ENCODE results near the gene CACNA2D3. TPM values are rescaled to one million over a fixed set of nuclear protein-coding genes. Genes with fewer than 3 reads are reported as not detected.

CACNA2D3 gene
- total RNA-seq, 2 donors from 2014 or later: 1.1 to 5.9 TPM

DNA sequence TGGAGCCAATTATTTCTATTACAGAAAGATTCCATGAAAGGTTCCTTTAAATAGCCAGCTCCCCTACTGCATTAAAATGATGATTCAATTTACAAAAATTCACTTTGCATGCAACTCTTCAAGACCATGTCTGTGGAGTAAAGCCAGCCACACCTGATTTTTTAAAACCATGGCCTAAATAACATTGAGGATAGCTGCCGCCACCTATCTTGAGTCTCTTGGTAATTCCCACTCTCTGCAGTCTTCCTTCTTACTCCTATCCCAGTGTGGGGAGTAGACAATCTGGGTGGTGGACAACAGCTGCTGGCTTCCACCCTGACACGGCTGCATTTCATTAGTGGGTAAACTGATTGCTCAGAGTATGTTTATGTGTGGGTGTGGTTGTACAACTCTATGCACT lies 794.8 kb downstream of the CACNA2D3 start:
- TF ChIP-seq POLR2AphosphoS5 (IDR thresholded peaks at IDR 0.05) (no peak), POLR2A (IDR thresholded peaks at IDR 0.05) (no peak)
- TF ChIP-seq, protein P1, sequence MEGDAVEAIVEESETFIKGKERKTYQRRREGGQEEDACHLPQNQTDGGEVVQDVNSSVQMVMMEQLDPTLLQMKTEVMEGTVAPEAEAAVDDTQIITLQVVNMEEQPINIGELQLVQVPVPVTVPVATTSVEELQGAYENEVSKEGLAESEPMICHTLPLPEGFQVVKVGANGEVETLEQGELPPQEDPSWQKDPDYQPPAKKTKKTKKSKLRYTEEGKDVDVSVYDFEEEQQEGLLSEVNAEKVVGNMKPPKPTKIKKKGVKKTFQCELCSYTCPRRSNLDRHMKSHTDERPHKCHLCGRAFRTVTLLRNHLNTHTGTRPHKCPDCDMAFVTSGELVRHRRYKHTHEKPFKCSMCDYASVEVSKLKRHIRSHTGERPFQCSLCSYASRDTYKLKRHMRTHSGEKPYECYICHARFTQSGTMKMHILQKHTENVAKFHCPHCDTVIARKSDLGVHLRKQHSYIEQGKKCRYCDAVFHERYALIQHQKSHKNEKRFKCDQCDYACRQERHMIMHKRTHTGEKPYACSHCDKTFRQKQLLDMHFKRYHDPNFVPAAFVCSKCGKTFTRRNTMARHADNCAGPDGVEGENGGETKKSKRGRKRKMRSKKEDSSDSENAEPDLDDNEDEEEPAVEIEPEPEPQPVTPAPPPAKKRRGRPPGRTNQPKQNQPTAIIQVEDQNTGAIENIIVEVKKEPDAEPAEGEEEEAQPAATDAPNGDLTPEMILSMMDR (IDR thresholded peaks at IDR 0.05): no peak

DNA sequence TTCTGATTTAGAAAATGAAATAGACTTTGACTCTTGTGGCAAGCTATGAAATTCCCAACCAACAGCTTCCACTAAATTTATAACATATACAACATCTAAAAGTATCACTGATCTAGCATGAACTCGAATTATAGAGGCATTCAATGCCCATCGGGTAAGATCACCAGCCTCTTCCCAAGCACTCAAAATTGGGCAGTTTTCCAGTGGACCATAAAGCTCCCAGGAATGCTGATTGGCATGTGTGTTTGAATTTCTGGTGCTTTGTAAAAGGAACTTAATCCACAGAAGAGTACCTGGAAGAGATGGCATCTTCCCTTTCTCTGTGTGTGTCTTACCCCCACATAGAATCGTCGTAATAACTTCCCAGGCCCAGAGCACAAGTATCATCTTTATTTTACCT lies 795.5 kb downstream of the CACNA2D3 start:
- 61% methylated on average over 4 of the region's 4 CpGs for WGBS
- intact Hi-C loops (cut with DNase I): no loop called here

More for the DNA sequence above, 794.8 kb downstream of the CACNA2D3 start:
- WGBS: 92% methylated on average over 2 of the region's 2 CpGs
- DNase-seq (ENCODE audit: low spot score): no peak
- intact Hi-C loops (cut with DNase I): no loop called here
- Histone ChIP-seq H3K9me3 (no peaks in the 10 kb centered on the region), H3K27ac (no peak overlapping the region), H3K27me3 (replicated peaks; ENCODE audit: insufficient read depth) (no peaks in the 10 kb centered on the region), H3K36me3 (no peaks in the 10 kb centered on the region), H3K4me1 (replicated peaks) (no peaks in the 10 kb centered on the region), H3K4me3 (no peak overlapping the region)

DNA sequence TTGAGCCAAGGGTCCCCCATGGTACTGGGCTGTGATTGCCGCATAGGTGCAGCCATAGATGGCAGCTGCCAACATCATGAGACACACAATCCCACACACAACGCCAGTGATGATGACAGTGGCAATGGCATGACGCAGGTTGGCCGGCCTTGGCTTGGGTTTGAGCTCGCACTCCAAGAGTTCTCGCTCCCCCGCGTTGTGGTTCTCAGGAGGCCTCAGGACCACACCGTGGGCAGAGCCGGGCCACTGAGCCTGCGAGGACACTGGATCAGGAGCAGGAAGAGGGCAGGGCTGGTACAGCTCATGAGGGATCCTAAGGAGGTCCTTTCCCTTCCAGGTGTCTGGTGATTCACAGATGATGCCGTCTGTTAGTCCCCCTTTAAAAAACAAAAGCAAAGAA lies 796.2 kb downstream of the CACNA2D3 start:
- Histone ChIP-seq H3K9me3 (no peaks in the 10 kb centered on the region), H3K27me3 (replicated peaks; ENCODE audit: insufficient read depth) (no peaks in the 10 kb centered on the region), H3K36me3 (no peaks in the 10 kb centered on the region), H3K27ac (no peak overlapping the region), H3K4me3 (no peak overlapping the region), H3K4me1 (replicated peaks) (no peaks in the 10 kb centered on the region)
- TF ChIP-seq POLR2A (IDR thresholded peaks at IDR 0.05) (no peak), POLR2AphosphoS5 (IDR thresholded peaks at IDR 0.05) (no peak)
- TF ChIP-seq, protein P1 (IDR thresholded peaks at IDR 0.05): no peak
- DNase-seq (ENCODE audit: low spot score): no peak
- intact Hi-C loops (cut with DNase I): no loop called here
- WGBS: 92% methylated on average over 12 of the region's 12 CpGs

More for the DNA sequence above, 795.5 kb downstream of the CACNA2D3 start:
- TF ChIP-seq, protein P1 (IDR thresholded peaks at IDR 0.05): no peak
- no peak for TF ChIP-seq POLR2A (IDR thresholded peaks at IDR 0.05)
- no peak for TF ChIP-seq POLR2AphosphoS5 (IDR thresholded peaks at IDR 0.05)
- Histone ChIP-seq H3K4me3 (no peak overlapping the region), H3K36me3 (no peaks in the 10 kb centered on the region), H3K27ac (no peak overlapping the region), H3K9me3 (no peaks in the 10 kb centered on the region), H3K4me1 (replicated peaks) (no peaks in the 10 kb centered on the region), H3K27me3 (replicated peaks; ENCODE audit: insufficient read depth) (no peaks in the 10 kb centered on the region)
- no peak for DNase-seq (ENCODE audit: low spot score)

DNA sequence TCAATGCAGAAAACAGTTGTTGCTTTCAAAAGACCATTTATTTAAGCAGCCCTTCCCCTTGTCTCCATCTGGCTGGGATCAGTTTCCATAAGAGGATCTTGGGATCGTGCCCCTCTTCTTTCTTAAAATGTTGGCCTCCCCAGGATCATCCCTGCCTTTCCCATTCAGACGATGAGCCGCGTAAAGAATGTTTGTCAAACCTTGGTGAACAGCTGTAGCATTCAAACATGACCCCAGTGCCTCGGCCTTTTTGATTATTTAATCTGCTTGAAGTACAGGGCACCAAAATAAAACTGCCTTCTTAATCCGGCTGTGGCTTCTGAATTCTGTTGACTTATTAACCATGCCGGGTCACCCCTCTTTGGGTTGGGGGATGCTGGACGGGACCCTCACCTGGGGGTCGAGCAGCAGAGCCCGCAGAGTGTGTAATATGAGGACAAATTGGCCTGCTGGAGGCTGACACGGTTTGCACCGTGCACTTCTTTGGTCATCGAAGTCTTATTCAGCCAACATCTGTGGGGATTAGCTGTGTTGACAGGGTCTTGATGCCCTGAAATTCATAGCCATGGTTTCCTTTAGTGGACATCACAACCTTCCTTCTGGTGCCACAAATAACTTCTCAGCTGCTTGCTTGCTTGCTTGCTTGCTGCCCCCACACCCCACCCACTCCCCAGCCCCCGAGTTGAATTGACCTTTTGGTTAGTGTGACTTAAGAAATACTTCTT lies 805.9 kb downstream of the CACNA2D3 start, which contains the start of gene LRTM1:
TSS of gene LRTM1 (minus strand) at position 14 of the 725 bp plus-strand sequence. CDS start 148 bp downstream, outside the sequence.
- H3K36me3 ChIP-seq: no peaks in the 10 kb centered on the region
- 88% methylated on average over 14 of the region's 14 CpGs for WGBS
- TF ChIP-seq POLR2AphosphoS5 (IDR thresholded peaks at IDR 0.05) (no peak), POLR2A (IDR thresholded peaks at IDR 0.05) (no peak)
- TF ChIP-seq, protein P1 (IDR thresholded peaks at IDR 0.05): no peak
- no peaks in the 10 kb centered on the region for H3K4me1 ChIP-seq (replicated peaks)
- H3K27me3 ChIP-seq (replicated peaks; ENCODE audit: insufficient read depth): no peaks in the 10 kb centered on the region
- DNase-seq (ENCODE audit: low spot score): no peak
- no peaks in the 10 kb centered on the region for H3K9me3 ChIP-seq
- no peak within 1 kb of the TSS for H3K27ac ChIP-seq
- intact Hi-C loops (cut with DNase I): no loop called here
- H3K4me3 ChIP-seq: no peak within 1 kb of the TSS

DNA sequence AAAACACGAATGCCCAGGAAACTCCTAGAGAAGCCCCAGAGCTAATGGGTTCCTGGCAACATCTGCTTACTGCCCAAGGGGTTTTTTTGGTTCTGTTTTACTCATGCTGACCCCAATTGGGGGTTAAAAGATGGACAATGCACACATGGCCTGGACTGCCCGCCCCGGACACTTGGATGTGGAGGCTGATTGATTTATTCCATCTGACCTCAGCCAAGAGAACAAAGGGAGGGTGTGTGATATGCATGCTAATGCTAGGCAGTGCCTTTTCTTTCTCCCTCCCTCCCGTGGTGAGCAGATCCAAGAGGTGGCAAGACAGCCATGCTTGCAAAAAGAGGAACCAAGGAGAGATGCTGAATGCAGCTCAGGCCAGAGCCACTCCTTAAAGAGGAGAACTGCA lies 808.8 kb downstream of the CACNA2D3 start:
- H3K27me3 ChIP-seq (replicated peaks; ENCODE audit: insufficient read depth): no peaks in the 10 kb centered on the region
- no peak overlapping the region for H3K27ac ChIP-seq
- H3K9me3 ChIP-seq: no peaks in the 10 kb centered on the region
- no peak overlapping the region for H3K4me3 ChIP-seq
- intact Hi-C loops (cut with DNase I): no loop called here
- TF ChIP-seq, protein P1 (IDR thresholded peaks at IDR 0.05): no peak
- TF ChIP-seq POLR2A (IDR thresholded peaks at IDR 0.05) (no peak), POLR2AphosphoS5 (IDR thresholded peaks at IDR 0.05) (no peak)
- no peaks in the 10 kb centered on the region for H3K4me1 ChIP-seq (replicated peaks)
- WGBS: 69% methylated on average over 4 of the region's 4 CpGs
- H3K36me3 ChIP-seq: no peaks in the 10 kb centered on the region
- DNase-seq (ENCODE audit: low spot score): no peak
